Measurements from ENCODE around the gene SIGLEC11. TPM values are rescaled to one million over a fixed set of nuclear protein-coding genes. Genes with fewer than 3 reads are reported as not detected.

Gene SIGLEC11
- polyA plus RNA-seq, 1 donor: 23.8 TPM

DNA sequence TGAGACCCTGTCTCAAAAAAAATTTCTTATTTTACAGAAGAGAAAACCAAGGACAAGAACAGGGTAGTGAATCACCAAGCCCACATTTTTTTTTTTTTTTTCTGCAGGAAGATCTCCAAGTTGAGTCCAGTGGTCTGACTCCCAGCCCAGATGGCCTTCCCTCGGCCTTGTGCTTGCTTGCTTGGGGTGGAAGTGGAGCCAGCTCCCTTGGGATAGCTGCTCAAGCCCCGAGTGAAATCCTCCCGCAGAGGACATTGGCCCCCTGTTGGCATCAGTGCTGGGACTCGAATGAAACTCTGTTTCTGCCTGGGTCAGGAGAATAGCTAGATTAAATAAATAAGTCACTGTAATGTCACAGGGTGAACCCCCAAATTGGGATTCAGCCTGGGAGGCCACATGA is 22.3 kb downstream of the SIGLEC11 start:
- Histone ChIP-seq H3K27me3 (ENCODE audit: control insufficient read depth, insufficient read depth, low read length) (no peaks in the 10 kb centered on the region), H3K27ac (ENCODE audit: low read length) (no peak overlapping the region), H3K36me3 (ENCODE audit: control insufficient read depth, insufficient read depth, low read length) (peaks cover 2% of the 10 kb centered on the region), H3K4me3 (ENCODE audit: low read length) (no peak overlapping the region), H3K4me1 (ENCODE audit: control insufficient read depth, insufficient read depth, low read length) (peaks cover 8% of the 10 kb centered on the region), H3K9me3 (ENCODE audit: control insufficient read depth, low read depth, low read length) (no peaks in the 10 kb centered on the region)
- no peak for DNase-seq
- no CpG with 5 or more reads among the region's 4 CpGs for WGBS (ENCODE audit: insufficient coverage, low lambda C conversion rate)

DNA sequence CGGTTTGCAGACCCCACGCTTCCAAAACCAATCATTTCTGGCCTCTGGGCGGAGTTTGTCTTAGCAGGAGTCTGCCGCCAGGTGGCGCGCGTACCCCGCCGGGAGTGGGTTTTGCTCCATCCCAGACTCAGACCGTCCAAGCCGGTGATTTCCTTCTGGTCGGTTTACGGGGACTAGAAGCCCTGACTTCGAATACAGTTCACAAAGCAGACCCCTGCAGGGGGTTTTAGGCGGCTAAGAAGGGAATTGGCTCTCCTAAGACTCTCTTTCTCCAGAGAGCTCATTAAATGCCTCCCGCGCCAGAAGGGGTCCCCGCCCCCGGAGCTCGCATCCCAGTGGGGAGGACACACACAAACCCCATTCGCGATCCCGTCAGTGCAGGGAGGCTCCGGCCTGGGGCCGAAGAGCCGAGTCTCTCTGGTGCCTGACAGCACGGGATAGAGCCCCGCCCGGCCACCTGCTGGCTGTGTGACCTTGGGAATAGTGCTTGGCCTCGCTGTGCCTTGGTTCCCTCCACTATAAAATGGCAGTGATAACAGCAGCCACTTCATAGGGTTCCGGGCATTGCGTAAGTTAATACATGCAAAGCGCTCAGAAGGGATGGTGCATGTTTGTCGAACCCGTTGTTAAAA is 23.1 kb downstream of the SIGLEC11 start:
- Histone ChIP-seq H3K27me3 (ENCODE audit: control insufficient read depth, insufficient read depth, low read length) (no peaks in the 10 kb centered on the region), H3K27ac (ENCODE audit: low read length) (no peak overlapping the region), H3K36me3 (ENCODE audit: control insufficient read depth, insufficient read depth, low read length) (peaks cover 8% of the 10 kb centered on the region), H3K4me3 (ENCODE audit: low read length) (peak overlapping the region; percentile 8), H3K9me3 (ENCODE audit: control insufficient read depth, low read depth, low read length) (no peaks in the 10 kb centered on the region), H3K4me1 (ENCODE audit: control insufficient read depth, insufficient read depth, low read length) (peaks cover 8% of the 10 kb centered on the region)
- WGBS (ENCODE audit: insufficient coverage, low lambda C conversion rate): no CpG with 5 or more reads among the region's 35 CpGs
- peak; percentile 57 to 60 for DNase-seq

DNA sequence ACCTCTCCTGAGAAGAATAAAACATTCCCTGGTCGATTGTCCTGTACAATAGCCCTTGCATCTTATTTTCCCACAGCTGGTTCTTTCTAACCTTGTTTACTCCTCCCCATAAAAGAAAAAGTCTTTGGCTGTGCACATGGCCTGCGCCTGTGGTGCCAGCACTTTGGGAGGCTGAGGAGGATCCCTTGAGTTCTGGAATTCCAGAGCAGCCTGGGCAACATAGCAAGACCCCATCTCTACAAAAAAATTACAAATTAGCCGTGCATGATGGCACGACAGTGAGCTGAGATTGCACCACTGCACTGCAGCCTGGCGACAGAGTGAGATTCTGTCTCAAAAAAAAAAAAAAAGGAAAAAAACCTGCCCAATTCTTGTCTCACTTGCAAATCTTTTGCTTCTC is 24.4 kb downstream of the SIGLEC11 start:
- Histone ChIP-seq H3K27ac (ENCODE audit: low read length) (no peak overlapping the region), H3K9me3 (ENCODE audit: control insufficient read depth, low read depth, low read length) (no peaks in the 10 kb centered on the region), H3K36me3 (ENCODE audit: control insufficient read depth, insufficient read depth, low read length) (peaks cover 11% of the 10 kb centered on the region), H3K4me3 (ENCODE audit: low read length) (no peak overlapping the region), H3K4me1 (ENCODE audit: control insufficient read depth, insufficient read depth, low read length) (peaks cover 8% of the 10 kb centered on the region), H3K27me3 (ENCODE audit: control insufficient read depth, insufficient read depth, low read length) (no peaks in the 10 kb centered on the region)
- DNase-seq: no peak
- 96% methylated on average over 4 of the region's 5 CpGs for WGBS (ENCODE audit: insufficient coverage, low lambda C conversion rate)

GRCh38 chr19:49933643-49934042 is 27.3 kb downstream of the SIGLEC11 start:
- Histone ChIP-seq H3K36me3 (ENCODE audit: control insufficient read depth, insufficient read depth, low read length) (peaks cover 14% of the 10 kb centered on the region), H3K27ac (ENCODE audit: low read length) (no peak overlapping the region), H3K27me3 (ENCODE audit: control insufficient read depth, insufficient read depth, low read length) (no peaks in the 10 kb centered on the region), H3K4me1 (ENCODE audit: control insufficient read depth, insufficient read depth, low read length) (peaks cover 8% of the 10 kb centered on the region), H3K4me3 (ENCODE audit: low read length) (no peak overlapping the region), H3K9me3 (ENCODE audit: control insufficient read depth, low read depth, low read length) (no peaks in the 10 kb centered on the region)
- no peak for DNase-seq
- WGBS (ENCODE audit: insufficient coverage, low lambda C conversion rate): 100% methylated on average over 5 of the region's 8 CpGs

DNA sequence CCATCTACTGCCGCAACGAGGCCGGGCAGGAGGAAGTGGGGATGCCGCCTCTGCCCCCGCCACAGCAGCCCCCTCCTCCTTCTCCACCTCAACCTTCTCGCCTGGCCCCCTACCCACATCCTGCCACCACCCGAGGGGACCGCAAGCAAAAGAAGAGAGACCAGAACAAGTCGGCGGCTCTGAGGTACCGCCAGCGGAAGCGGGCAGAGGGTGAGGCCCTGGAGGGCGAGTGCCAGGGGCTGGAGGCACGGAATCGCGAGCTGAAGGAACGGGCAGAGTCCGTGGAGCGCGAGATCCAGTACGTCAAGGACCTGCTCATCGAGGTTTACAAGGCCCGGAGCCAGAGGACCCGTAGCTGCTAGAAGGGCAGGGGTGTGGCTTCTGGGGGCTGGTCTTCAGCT is 28.2 kb downstream of the SIGLEC11 start:
- Histone ChIP-seq H3K4me3 (ENCODE audit: low read length) (no peak overlapping the region), H3K27me3 (ENCODE audit: control insufficient read depth, insufficient read depth, low read length) (no peaks in the 10 kb centered on the region), H3K4me1 (ENCODE audit: control insufficient read depth, insufficient read depth, low read length) (peaks cover 7% of the 10 kb centered on the region), H3K9me3 (ENCODE audit: control insufficient read depth, low read depth, low read length) (no peaks in the 10 kb centered on the region), H3K36me3 (ENCODE audit: control insufficient read depth, insufficient read depth, low read length) (peaks cover 14% of the 10 kb centered on the region), H3K27ac (ENCODE audit: low read length) (no peak overlapping the region)
- no peak for DNase-seq
- 100% methylated on average over 1 of the region's 25 CpGs for WGBS (ENCODE audit: insufficient coverage, low lambda C conversion rate)

DNA sequence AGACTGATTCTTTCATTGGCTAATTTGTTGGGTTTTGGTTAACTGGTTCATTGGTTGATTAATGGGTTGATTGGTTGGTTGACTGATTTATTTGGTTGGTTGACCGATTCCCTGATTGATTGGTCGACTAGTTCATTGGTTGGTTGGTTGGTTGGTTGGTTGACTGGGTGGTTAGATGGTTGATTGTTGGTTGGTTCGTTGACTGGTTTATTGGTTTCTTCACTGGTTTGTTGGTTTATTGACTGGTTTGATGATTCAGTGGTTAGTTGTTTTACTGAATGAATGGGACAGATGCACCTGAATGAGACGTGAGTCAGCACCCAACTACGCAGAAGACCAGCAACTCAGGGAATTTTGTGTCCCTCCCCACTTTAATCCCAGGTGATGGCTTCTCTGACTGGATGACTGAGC is 28.9 kb downstream of the SIGLEC11 start:
- H3K36me3 ChIP-seq (ENCODE audit: control insufficient read depth, insufficient read depth, low read length): peaks cover 20% of the 10 kb centered on the region
- peaks cover 8% of the 10 kb centered on the region for H3K4me1 ChIP-seq (ENCODE audit: control insufficient read depth, insufficient read depth, low read length)
- H3K9me3 ChIP-seq (ENCODE audit: control insufficient read depth, low read depth, low read length): no peaks in the 10 kb centered on the region
- H3K27me3 ChIP-seq (ENCODE audit: control insufficient read depth, insufficient read depth, low read length): no peaks in the 10 kb centered on the region
- no CpG with 5 or more reads among the region's 5 CpGs for WGBS (ENCODE audit: insufficient coverage, low lambda C conversion rate)
- H3K27ac ChIP-seq (ENCODE audit: low read length): no peak overlapping the region
- H3K4me3 ChIP-seq (ENCODE audit: low read length): no peak overlapping the region
- no peak for DNase-seq

DNA sequence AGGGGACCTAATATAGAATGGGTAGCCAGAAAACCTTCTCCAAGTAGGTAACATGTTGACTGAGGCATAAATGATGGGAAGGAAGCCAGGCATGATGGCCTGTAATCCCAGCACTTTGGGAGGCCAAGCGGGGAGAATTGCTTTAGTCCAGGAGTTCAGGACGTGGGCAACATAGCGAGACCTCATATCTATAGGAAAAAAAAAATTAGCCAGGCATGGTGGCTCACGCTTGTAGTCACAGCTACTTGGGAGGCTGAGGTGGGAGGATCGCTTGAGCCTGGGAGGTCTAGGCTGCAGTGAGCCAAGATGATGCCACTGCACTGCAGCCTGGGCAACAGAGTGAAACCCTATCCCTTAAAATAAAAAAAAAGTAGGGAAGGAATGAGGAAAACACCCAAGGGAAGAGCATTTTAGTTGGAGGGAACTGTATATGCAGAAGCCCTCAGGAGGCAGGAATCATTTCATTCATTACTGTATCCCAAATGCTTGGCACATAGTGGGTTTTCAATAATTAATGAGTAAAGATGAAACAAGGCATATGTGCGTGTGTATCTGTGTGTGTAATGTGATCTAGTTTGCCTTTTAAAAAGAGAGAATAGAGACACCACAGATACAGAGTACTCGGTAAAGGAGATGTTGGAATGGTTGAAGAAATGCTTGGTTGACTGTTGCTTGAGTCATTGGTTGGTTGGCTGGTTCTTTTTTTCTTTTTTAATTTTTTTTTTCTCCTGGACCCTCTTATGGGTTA is 29.5 kb downstream of the SIGLEC11 start:
- Histone ChIP-seq H3K4me1 (ENCODE audit: control insufficient read depth, insufficient read depth, low read length) (peaks cover 8% of the 10 kb centered on the region), H3K4me3 (ENCODE audit: low read length) (no peak overlapping the region), H3K36me3 (ENCODE audit: control insufficient read depth, insufficient read depth, low read length) (peaks cover 25% of the 10 kb centered on the region), H3K27ac (ENCODE audit: low read length) (no peak overlapping the region), H3K9me3 (ENCODE audit: control insufficient read depth, low read depth, low read length) (no peaks in the 10 kb centered on the region), H3K27me3 (ENCODE audit: control insufficient read depth, insufficient read depth, low read length) (no peaks in the 10 kb centered on the region)
- 100% methylated on average over 2 of the region's 7 CpGs for WGBS (ENCODE audit: insufficient coverage, low lambda C conversion rate)
- DNase-seq: no peak

DNA sequence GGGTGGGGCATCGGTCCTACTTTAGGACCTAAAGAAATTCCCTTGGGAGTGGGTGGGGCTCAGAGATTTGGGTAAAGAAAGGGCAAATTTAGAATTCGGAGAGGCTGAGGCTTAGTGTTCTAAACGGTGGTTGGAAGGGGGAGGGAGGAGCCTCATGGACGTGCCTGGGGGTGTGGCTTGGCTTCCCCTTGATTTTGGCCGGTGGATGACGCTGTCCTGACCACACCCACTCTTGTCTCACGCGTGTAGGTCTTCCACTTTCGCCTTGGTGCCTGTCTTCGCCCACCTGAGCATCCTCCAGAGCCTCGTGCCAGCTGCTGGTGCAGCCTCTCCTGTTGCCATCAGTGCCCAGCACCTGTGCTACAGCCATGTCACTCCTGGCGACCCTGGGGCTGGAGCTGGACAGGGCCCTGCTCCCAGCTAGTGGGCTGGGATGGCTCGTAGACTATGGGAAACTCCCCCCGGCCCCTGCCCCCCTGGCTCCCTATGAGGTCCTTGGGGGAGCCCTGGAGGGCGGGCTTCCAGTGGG is 30.4 kb downstream of the SIGLEC11 start:
- Histone ChIP-seq H3K27ac (ENCODE audit: low read length) (no peak overlapping the region), H3K36me3 (ENCODE audit: control insufficient read depth, insufficient read depth, low read length) (peaks cover 27% of the 10 kb centered on the region), H3K4me1 (ENCODE audit: control insufficient read depth, insufficient read depth, low read length) (peaks cover 8% of the 10 kb centered on the region), H3K27me3 (ENCODE audit: control insufficient read depth, insufficient read depth, low read length) (no peaks in the 10 kb centered on the region), H3K4me3 (ENCODE audit: low read length) (no peak overlapping the region), H3K9me3 (ENCODE audit: control insufficient read depth, low read depth, low read length) (no peaks in the 10 kb centered on the region)
- no CpG with 5 or more reads among the region's 15 CpGs for WGBS (ENCODE audit: insufficient coverage, low lambda C conversion rate)
- DNase-seq: no peak

DNA sequence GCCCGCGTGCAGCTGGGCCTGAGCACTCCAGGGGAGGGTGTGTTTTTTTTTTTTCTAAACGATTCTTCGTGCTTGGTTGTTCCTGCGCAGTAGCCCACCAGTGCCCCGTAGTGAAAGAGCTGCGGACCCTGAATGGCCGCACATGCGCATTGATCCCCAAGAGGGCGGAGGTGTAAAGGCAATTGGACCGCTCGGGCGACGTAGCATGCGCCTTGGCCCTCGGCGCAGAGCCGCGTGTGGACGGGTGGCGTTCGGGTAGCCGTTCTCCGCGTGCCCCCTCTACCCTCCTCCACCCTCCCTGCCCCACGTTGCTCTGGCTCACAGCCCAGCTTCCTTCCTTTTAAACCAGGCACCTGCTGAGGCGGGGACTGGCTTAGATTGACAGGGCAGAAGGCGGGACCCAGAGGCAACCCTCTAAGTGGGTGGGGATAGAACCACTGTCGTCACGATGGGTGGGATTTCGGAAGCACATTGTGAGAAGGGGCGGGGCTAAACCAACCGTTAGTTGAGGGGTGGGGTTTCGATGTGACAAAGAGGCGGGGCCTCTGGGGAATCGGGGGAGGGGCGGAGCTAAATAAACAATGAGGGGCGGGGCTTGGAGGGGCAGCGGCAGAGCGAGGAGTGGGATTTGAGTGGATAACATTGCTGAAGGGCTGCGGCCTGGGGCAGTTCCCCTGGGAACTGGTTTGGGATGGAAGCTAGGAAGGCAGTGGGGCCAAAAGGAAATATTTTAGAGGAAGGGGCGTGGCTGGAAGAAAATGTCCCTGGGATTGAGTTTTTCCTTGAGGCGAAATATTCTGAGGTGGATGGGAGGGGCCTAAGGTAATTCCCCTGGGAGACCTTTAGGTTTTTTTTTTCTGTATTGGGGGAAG is 31.1 kb downstream of the SIGLEC11 start:
- DNase-seq: peak; percentile 94 to 95
- WGBS (ENCODE audit: insufficient coverage, low lambda C conversion rate): no CpG with 5 or more reads among the region's 43 CpGs

DNA sequence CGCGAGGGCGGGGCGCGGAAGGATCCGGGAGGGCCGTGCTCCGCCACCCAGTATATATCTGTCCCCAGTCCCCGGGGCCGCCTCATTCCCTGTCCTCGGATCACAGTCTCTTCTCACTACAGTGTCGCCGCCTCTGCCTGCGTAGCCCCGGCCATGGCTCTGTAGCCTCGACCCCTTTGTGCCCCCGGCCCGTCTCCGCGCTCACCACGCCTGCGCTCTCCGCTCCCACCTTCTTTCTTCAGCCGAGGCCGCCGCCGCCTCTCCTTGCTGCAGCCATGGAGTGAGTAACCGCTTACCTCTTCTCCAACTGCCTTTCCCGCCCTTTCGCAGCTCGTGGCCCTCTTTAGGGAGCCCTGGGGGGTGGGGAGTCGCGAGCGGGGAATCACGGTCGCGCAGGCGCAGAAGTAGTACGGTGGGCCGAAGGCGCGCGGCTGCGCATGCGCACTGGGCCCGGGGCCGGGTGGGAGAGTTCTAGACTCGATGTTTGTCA is 31.8 kb downstream of the SIGLEC11 start, which contains the start of the genes ATF5 and NUP62:
Gene ATF5 (plus strand): TSS at position 85 of the 490 bp plus-strand sequence. CDS start 1,646 bp downstream, outside the sequence.
Gene NUP62 (minus strand): TSS at position 384 of the 490 bp plus-strand sequence. CDS start 19,697 bp downstream, outside the sequence.
- H3K27ac ChIP-seq (ENCODE audit: low read length): peak within 1 kb of the TSS; percentile 90
- peak; percentile 88 to 90 for DNase-seq
- H3K27me3 ChIP-seq (ENCODE audit: control insufficient read depth, insufficient read depth, low read length): no peaks in the 10 kb centered on the region
- peaks cover 36% of the 10 kb centered on the region for H3K36me3 ChIP-seq (ENCODE audit: control insufficient read depth, insufficient read depth, low read length)
- H3K4me3 ChIP-seq (ENCODE audit: low read length): peak within 1 kb of the TSS; percentile 93
- no CpG with 5 or more reads among the region's 48 CpGs for WGBS (ENCODE audit: insufficient coverage, low lambda C conversion rate)
- peaks cover 8% of the 10 kb centered on the region for H3K4me1 ChIP-seq (ENCODE audit: control insufficient read depth, insufficient read depth, low read length)
- no peaks in the 10 kb centered on the region for H3K9me3 ChIP-seq (ENCODE audit: control insufficient read depth, low read depth, low read length)

More for the DNA sequence above, 31.1 kb downstream of the SIGLEC11 start:
- Histone ChIP-seq H3K36me3 (ENCODE audit: control insufficient read depth, insufficient read depth, low read length) (peaks cover 30% of the 10 kb centered on the region), H3K4me1 (ENCODE audit: control insufficient read depth, insufficient read depth, low read length) (peaks cover 8% of the 10 kb centered on the region), H3K27me3 (ENCODE audit: control insufficient read depth, insufficient read depth, low read length) (no peaks in the 10 kb centered on the region), H3K27ac (ENCODE audit: low read length) (peak overlapping the region; percentile 90), H3K4me3 (ENCODE audit: low read length) (peak overlapping the region; percentile 93), H3K9me3 (ENCODE audit: control insufficient read depth, low read depth, low read length) (no peaks in the 10 kb centered on the region)

Measured in large intestine (tissue), 3 donors.